HEK293 (cell line): Measurements from ENCODE around the gene BLM.

Experiments used
- CTCF ChIP-seq: fragments of 450-650 bp; formaldehyde crosslinking; IDR thresholded peaks from 2 replicates; pipeline ENCODE4 v1.5.1; 2016; ENCODE audit warnings: missing biosample characterization, missing genetic modification characterization
- ZNF423 ChIP-seq: fragments of 450-650 bp; formaldehyde crosslinking; IDR thresholded peaks from 2 replicates; pipeline ENCODE4 v1.5.1; 2016; ENCODE audit warnings: missing biosample characterization, missing genetic modification characterization
- ZNF549 ChIP-seq: fragments of 450-650 bp; IDR thresholded peaks from 2 replicates; pipeline ENCODE4 v1.5.1; 2018; ENCODE audit warnings: missing biosample characterization, missing genetic modification characterization, mild to moderate bottlenecking, inconsistent platforms, moderate library complexity

DNA sequence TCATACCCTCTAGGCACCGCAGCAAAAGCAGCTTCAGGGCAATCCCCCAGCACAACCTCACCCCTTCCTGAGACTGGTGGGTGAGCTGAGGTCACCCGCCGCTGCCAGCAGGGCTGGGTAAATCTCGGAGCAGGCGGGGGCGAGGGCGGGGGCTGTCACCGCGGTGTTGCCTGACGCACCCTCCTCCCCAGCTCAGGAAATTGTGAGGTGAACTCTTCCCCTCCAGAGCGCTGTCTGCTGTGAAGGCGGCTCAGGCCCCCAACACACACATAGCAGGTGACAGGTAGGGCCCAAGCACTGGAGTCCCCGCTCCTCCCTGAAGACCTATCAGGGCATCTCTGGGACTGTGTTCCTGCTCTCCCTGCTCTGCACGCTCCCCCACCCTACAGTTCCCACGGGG, 121.0 kb downstream of the BLM start:
- TF ChIP-seq CTCF (tag by site-specific recombination) (no peak), ZNF423 (no peak), ZNF549 (tag by site-specific recombination) (no peak)
